ENCODE data around the gene CST8. TPM values are rescaled to one million over a fixed set of nuclear protein-coding genes. Genes with fewer than 3 reads are reported as not detected.
A peak's percentile ranks its signal among the peaks of the same experiment; 100 is the strongest.

Gene CST8
- total RNA-seq, 1 experiment from 2014 or later: not detected

DNA sequence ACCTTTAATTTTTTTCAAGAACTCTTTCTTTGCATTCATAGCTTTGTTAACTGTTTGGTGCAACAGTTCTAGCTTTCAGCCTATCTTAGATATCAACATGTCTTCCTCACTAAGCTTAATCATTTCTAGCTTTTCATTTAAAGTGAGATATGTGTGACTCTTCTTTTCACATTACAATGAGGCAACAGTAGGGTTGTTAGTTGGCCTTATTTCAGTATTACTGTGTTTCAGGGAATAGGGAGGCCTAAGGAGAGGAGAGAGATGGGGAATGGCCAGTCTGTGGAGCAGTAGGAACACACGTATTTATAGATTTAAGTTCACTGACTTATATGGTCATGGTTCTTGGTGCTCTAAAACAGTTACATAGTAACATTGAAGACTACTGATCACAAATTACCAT lies 41.6 kb downstream of the CST8 start:
- H3K27me3 ChIP-seq (ENCODE audit: insufficient read depth, low read length): no peaks in the 10 kb centered on the region
- no peak overlapping the region for H4K8ac ChIP-seq (replicated peaks; ENCODE audit: insufficient read length, low read depth, low read length)
- no peak overlapping the region for H3K27ac ChIP-seq (ENCODE audit: insufficient read length, low read depth, low read length)
- H4K91ac ChIP-seq (ENCODE audit: insufficient read length, low read depth, low read length): no peak overlapping the region
- no peak overlapping the region for H2BK15ac ChIP-seq (ENCODE audit: low read depth, low read length)
- H4K5ac ChIP-seq (ENCODE audit: insufficient read length, low read depth, low read length): no peak overlapping the region
- Mint-ChIP-seq H3K27ac (no peak overlapping the region; a peak in 1 of 7 replicates), H3K36me3 (ENCODE audit: insufficient read depth in 1 of 3, low read depth in 3 of 3) (peaks cover 21 to 32% (median 23%) of the 10 kb centered on the region in 3 experiments), H3K4me1 (peaks cover 46 to 50% of the 10 kb centered on the region in 2 experiments), H3K27me3 (ENCODE audit: low read depth) (peaks cover 27% of the 10 kb centered on the region), H3K9me3 (peaks cover 23 to 28% of the 10 kb centered on the region in 2 experiments), H3K4me3 (peak overlapping the region in 1 of 2 experiments; percentile 40; a peak in 2 of 5 replicates)
- H4K20me1 ChIP-seq (ENCODE audit: control insufficient read depth, insufficient read depth, insufficient read length): no peaks in the 10 kb centered on the region
- no peak overlapping the region for H3K14ac ChIP-seq (ENCODE audit: insufficient read depth, low read length)
- DNase-seq: no peak
- H3K79me2 ChIP-seq (ENCODE audit: insufficient read depth, low read length): no peaks in the 10 kb centered on the region
- TF ChIP-seq, protein P1, sequence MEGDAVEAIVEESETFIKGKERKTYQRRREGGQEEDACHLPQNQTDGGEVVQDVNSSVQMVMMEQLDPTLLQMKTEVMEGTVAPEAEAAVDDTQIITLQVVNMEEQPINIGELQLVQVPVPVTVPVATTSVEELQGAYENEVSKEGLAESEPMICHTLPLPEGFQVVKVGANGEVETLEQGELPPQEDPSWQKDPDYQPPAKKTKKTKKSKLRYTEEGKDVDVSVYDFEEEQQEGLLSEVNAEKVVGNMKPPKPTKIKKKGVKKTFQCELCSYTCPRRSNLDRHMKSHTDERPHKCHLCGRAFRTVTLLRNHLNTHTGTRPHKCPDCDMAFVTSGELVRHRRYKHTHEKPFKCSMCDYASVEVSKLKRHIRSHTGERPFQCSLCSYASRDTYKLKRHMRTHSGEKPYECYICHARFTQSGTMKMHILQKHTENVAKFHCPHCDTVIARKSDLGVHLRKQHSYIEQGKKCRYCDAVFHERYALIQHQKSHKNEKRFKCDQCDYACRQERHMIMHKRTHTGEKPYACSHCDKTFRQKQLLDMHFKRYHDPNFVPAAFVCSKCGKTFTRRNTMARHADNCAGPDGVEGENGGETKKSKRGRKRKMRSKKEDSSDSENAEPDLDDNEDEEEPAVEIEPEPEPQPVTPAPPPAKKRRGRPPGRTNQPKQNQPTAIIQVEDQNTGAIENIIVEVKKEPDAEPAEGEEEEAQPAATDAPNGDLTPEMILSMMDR (conservative IDR thresholded peaks at IDR 0.05): no peak
- no peak overlapping the region for H3T11ph ChIP-seq (ENCODE audit: low read length)
- no peak overlapping the region for H3K9ac ChIP-seq (ENCODE audit: extremely low read depth, insufficient read length, low read length)
- H3K23ac ChIP-seq (ENCODE audit: insufficient read length, low read depth, low read length): no peak overlapping the region
- H3K4ac ChIP-seq (ENCODE audit: low read depth, low read length): no peak overlapping the region
- H2BK120ac ChIP-seq (ENCODE audit: low read depth, low read length, poor library complexity, severe bottlenecking): no peak overlapping the region
- H3K18ac ChIP-seq (ENCODE audit: insufficient read length, low read depth, low read length): no peak overlapping the region
- H2BK12ac ChIP-seq (ENCODE audit: insufficient read length, low read depth, low read length): no peak overlapping the region
- no peak overlapping the region for H2BK20ac ChIP-seq (ENCODE audit: low read depth, low read length, poor library complexity, severe bottlenecking)
- H3K4me2 ChIP-seq (ENCODE audit: insufficient read depth, insufficient read length, low read length): peak overlapping the region; percentile 47
- no CpG with 5 or more reads among the region's 1 CpG for WGBS (ENCODE audit: extremely low coverage, insufficient read length, low lambda C conversion rate)
- H3K9me3 ChIP-seq (ENCODE audit: control insufficient read depth, low read depth, low read length): no peaks in the 10 kb centered on the region
- no peak overlapping the region for H2AFZ ChIP-seq (ENCODE audit: low read length)
- H2BK5ac ChIP-seq (ENCODE audit: insufficient read length, low read length): no peak overlapping the region
- no peak overlapping the region for H2AK5ac ChIP-seq (ENCODE audit: insufficient read length, low read length)
- no peak overlapping the region for H3K56ac ChIP-seq (ENCODE audit: insufficient read length, low read depth, low read length)
- H3K79me1 ChIP-seq (ENCODE audit: insufficient read depth, low read depth, low read length, poor library complexity, severe bottlenecking): no peaks in the 10 kb centered on the region
- H3K4me1 ChIP-seq (ENCODE audit: insufficient read depth, low read length): no peaks in the 10 kb centered on the region; the same call in 1 of the 2 replicates
- no peaks in the 10 kb centered on the region for H3K23me2 ChIP-seq (ENCODE audit: insufficient read length, low read depth, low read length, poor library complexity, severe bottlenecking)
